Neural crest cell (in vitro differentiated cells): Measurements from ENCODE around the gene ABCF2. TPM values are rescaled to one million over a fixed set of nuclear protein-coding genes. Genes with fewer than 3 reads are reported as not detected.

Source experiments
- DNase-seq: peaks from one replicate; pipeline ENCODE4 v3.0.0; 2021; ENCODE audit warnings: low read depth, mixed read lengths, low spot score
- H3K27ac Mint-ChIP-seq: one replicate; pipeline ENCODE4 v1.8.0; 2021; ENCODE audit warnings: mild to moderate bottlenecking, mixed read lengths; ENCODE audit not compliant: unreplicated experiment
- H3K27me3 Mint-ChIP-seq: 2 replicates; pipeline ENCODE4 v1.8.0; 2021; ENCODE audit warnings: low read depth, mild to moderate bottlenecking, mixed read lengths
- H3K36me3 Mint-ChIP-seq: 2 replicates; pipeline ENCODE4 v1.8.0; 2021; ENCODE audit warnings: low read depth, mild to moderate bottlenecking, mixed read lengths
- H3K4me1 Mint-ChIP-seq: 2 replicates; pipeline ENCODE4 v1.8.0; 2021; ENCODE audit warnings: mixed read lengths
- H3K4me3 Mint-ChIP-seq: one replicate; pipeline ENCODE4 v1.8.0; 2021; ENCODE audit warnings: mild to moderate bottlenecking, mixed read lengths
- H3K9me3 Mint-ChIP-seq: 2 replicates; pipeline ENCODE4 v1.8.0; 2021; ENCODE audit warnings: mixed read lengths
- CTCF ChIP-seq: fragments of 200-600 bp; sonication (generic); conservative IDR thresholded peaks from 2 replicates; pipeline ENCODE4 v1.5.0; 2021; ENCODE audit warnings: antibody characterized with exemption, mild to moderate bottlenecking
- long read RNA-seq: library from polyadenylated mRNA; unstranded; transcript quantifications from one replicate; pipeline ENCODE4 v2.0.0, GENCODE V29; 2020
- total RNA-seq: library from RNA; stranded (reverse); gene quantifications from 2 replicates; pipeline ENCODE4 v1.2.1, GENCODE V29; 2021

ABCF2 gene
- total RNA-seq: 67.0 and 68.2 TPM in 2 replicates
- long read RNA-seq, transcript ABCF2-201 (15 exons, 3,546 nt): major isoform, 151 of 182 reads
- long read RNA-seq, partial matches to known transcripts: 31 of 182 reads
- long read RNA-seq, other reads (novel, unspliced or antisense): 0 of 182 reads

GRCh38 chr7:151226875-151227782 lies at the start of gene ABCF2:
TSS of gene ABCF2 (minus strand) at chr7:151227205. CDS start at chr7:151226458, 747 bp downstream.
- H3K36me3 Mint-ChIP-seq: peaks cover 12% of the 10 kb centered on the region
- H3K4me1 Mint-ChIP-seq: peaks cover 42% of the 10 kb centered on the region
- peak within 1 kb of the TSS; percentile 100 for H3K4me3 Mint-ChIP-seq
- no peak for TF ChIP-seq CTCF
- peak; percentile 93 for DNase-seq
- H3K27ac Mint-ChIP-seq: peak within 1 kb of the TSS; percentile 99
- H3K9me3 Mint-ChIP-seq: no peaks in the 10 kb centered on the region
- H3K27me3 Mint-ChIP-seq: no peaks in the 10 kb centered on the region

DNA sequence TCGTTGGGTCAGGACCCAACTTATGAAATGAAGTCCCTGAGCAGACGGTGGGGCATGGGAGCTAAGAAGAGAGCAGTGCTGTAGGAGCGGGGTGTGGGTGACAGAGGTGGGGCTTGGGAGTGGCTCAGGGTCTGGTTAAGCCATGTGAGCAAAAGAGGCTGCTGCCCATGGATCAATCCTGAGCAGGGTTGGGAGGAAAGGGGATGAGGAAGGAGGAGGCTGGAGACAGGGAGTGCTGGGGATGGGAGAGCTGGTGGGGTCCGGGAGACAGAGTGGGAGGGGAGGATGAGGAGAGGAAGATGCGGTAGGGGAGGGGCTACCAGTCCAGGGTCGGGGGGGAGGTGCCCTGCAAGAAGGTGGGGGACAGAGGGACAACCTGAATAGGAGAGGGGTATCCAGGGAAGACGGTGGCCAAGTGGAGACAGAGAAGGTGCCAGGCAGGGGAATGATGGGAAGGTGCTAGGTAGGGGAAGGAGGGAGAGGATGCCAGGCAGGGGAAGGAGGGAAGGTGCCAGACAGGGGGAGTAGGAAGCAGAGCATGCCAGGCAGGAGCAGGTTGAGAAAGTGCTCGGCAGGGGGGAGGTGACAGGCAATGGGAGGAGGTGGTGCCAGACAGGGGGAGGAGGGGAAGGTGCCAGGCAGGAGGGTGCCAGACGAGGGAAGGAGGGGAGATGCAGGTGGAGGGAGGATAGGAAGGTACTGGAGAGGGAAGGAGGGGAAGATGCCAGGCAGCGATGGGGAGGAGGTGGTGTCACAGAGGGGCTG lies 49.0 kb upstream of the ABCF2 start:
- peaks cover 10% of the 10 kb centered on the region for H3K27me3 Mint-ChIP-seq
- no peak for TF ChIP-seq CTCF
- H3K4me3 Mint-ChIP-seq: peak overlapping the region; percentile 67
- H3K4me1 Mint-ChIP-seq: peaks cover 18% of the 10 kb centered on the region
- no peaks in the 10 kb centered on the region for H3K9me3 Mint-ChIP-seq
- no peak for DNase-seq
- no peak overlapping the region for H3K27ac Mint-ChIP-seq
- H3K36me3 Mint-ChIP-seq: no peaks in the 10 kb centered on the region

DNA sequence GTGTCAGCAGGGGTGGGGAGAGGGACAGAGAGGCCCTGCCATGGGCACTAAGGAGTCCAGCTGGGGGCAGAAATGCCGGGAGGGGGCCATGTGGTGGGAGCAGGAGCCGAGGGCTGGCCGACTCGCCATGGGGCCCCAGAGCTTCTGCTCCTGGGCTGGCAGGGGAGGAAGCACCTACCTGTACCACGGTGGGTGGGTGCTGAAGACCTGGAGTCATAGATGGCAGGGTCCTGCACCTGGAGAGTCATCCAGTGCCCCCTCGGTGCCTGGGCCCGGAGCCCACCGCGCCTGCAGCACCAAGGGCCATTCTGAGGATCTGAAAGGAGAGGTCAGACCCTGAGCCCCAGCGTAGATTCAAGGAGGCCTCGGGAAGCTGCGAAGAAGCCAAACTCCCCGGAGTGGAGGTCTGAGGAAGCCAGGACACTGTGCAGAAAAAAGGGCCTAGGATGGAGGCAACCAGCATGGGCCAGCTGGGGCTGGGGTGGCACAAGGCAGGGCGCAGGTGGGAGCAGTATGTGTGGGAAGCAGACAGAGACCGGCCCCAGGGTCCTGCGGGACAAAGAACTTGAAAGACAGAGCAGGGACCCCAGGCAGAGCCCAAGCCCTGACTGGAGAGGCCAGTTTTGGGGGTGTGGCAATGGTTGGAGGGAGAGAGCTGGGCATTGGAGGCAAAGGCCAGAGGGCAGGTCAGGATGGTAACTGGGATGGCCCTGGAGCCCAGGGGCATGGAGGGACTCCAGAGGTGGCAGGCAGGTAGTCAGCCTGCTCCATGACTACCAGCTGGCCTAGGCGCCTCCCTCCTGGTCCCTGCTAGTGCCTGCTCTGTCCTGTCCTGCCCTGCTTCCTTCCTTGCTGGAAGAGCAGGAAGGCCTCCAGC lies 48.2 kb upstream of the ABCF2 start:
- Mint-ChIP-seq H3K9me3 (no peaks in the 10 kb centered on the region), H3K27ac (no peak overlapping the region), H3K4me3 (peak overlapping the region; percentile 67), H3K4me1 (peaks cover 18% of the 10 kb centered on the region), H3K27me3 (peaks cover 4% of the 10 kb centered on the region), H3K36me3 (no peaks in the 10 kb centered on the region)
- no peak for TF ChIP-seq CTCF
- DNase-seq: no peak

DNA sequence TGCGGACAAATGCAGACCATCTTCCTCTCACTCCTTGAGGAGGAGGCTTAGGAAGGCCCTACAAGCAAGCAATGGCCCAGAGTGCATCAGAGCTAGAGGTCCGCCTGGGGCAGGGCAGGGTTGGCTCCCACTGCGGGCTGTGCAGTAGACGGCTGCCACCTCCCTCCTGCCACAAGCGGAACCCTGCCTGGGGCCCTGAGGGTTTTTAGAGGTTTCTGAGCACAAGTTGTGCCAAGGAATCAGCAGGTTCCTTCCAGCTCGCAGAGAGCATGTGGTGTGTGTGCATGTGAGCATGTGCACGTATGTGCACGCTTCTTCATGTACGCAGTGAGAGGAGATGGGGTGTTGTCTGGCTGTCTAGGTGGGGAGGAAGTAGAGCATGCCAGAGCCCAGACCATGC lies 47.4 kb upstream of the ABCF2 start:
- TF ChIP-seq CTCF: no peak

More for the DNA sequence above, 47.4 kb upstream of the ABCF2 start:
- H3K27me3 Mint-ChIP-seq: peaks cover 4% of the 10 kb centered on the region
- peak overlapping the region; percentile 45 for H3K4me3 Mint-ChIP-seq
- no peaks in the 10 kb centered on the region for H3K9me3 Mint-ChIP-seq
- H3K36me3 Mint-ChIP-seq: no peaks in the 10 kb centered on the region
- DNase-seq: no peak
- peak overlapping the region; percentile 82 for H3K27ac Mint-ChIP-seq
- peaks cover 18% of the 10 kb centered on the region for H3K4me1 Mint-ChIP-seq
